GM12875 (cell line): ENCODE data around the gene LIPK.

Source experiments
- H3K4me3 ChIP-seq: one replicate; pipeline ENCODE4 v1.5.1; 2011; ENCODE audit warnings: low read depth, low read length, control low read depth
- TF ChIP-seq, protein P1 (sequence below): IDR thresholded peaks from 2 replicates; pipeline ENCODE4 v1.5.1; 2011; ENCODE audit warnings: low read depth, mild to moderate bottlenecking, control low read depth, inconsistent platforms, low read length, moderate library complexity, borderline replicate concordance; ENCODE audit not compliant: insufficient read depth

LIPK gene

DNA sequence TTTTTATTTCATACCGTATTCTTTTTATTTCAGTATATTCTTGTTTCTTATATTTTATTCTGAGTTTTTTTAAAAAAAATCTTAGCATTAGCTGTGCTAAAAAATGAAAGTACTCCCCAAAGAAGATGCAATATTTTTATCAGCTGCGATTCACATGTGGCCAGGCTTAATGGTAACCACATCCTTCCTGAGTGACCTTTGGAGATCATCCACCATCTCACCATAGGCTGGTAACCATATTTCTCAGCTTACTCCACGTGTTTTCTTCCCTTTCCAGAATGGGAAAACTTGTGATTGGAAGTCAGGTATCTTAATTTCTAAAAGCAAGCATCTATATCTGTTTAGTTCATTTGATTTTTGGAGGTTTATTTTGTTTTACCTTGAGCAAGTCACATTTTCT, 77.7 kb downstream of the LIPK start:
- no peak overlapping the region for H3K4me3 ChIP-seq
- TF ChIP-seq, protein P1, sequence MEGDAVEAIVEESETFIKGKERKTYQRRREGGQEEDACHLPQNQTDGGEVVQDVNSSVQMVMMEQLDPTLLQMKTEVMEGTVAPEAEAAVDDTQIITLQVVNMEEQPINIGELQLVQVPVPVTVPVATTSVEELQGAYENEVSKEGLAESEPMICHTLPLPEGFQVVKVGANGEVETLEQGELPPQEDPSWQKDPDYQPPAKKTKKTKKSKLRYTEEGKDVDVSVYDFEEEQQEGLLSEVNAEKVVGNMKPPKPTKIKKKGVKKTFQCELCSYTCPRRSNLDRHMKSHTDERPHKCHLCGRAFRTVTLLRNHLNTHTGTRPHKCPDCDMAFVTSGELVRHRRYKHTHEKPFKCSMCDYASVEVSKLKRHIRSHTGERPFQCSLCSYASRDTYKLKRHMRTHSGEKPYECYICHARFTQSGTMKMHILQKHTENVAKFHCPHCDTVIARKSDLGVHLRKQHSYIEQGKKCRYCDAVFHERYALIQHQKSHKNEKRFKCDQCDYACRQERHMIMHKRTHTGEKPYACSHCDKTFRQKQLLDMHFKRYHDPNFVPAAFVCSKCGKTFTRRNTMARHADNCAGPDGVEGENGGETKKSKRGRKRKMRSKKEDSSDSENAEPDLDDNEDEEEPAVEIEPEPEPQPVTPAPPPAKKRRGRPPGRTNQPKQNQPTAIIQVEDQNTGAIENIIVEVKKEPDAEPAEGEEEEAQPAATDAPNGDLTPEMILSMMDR = no peak

DNA sequence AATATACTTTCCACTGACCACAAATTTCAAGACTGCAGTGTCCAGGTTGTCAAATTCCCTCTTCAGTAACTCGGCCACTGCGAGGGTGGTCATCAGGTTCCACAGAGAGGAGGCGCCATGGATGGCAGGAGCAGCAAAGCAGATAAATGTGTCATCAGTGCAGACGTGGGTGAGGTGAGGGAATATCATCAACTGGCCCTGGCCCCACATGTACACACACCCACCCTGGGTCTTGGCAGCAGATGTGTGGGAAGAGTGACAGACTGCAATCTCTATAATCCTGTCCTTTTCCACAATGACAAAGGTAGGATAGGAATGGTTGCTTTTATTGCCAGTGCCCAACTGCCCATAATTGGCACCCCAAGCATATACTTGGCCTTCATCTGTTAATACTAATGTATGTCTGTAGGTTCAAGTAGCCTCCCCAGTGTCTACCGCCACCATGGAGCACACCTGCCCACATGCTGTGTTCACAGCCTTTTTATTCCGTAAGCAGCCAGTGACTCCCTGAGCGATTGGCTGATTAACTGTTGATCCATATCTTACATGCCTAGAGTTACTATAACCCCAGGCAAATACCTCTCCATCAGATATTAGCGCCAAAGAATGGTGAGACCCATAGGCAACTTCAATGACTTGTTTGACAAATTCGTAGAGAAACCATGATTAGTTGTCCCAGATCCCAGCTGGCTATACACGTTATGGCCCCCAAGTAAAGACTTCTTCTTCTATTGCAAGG, 80.2 kb downstream of the LIPK start:
- H3K4me3 ChIP-seq = no peak overlapping the region
- TF ChIP-seq, protein P1 = no peak

DNA sequence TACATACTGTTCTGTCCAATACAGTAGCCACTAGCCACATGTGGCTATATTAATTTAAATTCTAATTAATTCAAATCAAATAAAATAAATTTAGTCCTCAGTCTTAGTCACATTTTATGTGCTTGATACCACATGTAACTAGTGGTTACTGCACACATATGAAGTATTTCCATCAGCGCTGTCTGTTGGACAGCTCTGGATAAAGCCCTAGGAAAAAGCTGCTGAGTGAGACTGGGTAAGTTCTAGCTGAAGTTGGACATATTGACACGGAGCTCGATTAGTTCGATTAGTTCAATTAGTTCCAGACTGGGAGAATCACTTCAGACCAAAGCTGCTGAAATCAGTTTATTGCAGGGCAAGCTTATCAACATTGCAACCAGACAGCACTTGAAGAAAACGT, 81.4 kb downstream of the LIPK start:
- TF ChIP-seq, protein P1 = no peak
- no peak overlapping the region for H3K4me3 ChIP-seq

DNA sequence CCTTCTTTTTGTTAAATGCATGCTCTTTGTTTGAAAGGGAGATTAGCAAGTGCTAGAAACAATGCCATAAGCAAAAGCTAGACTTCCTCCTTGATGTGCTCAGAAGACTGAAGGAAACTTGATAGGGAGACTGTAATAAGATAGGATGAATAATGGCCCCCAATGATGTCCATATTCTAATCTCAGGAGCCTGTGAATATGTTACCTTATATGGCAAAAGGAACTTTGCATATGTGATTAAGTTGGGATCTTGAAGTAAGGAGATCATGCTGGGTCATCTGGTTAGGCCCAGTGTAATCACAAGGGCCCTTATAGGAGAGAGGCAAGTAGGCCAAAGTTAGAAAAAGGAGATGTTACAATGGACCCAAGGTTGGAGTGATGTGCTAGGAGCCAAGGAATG, 82.9 kb downstream of the LIPK start:
- TF ChIP-seq, protein P1 = no peak
- H3K4me3 ChIP-seq = no peak overlapping the region

DNA sequence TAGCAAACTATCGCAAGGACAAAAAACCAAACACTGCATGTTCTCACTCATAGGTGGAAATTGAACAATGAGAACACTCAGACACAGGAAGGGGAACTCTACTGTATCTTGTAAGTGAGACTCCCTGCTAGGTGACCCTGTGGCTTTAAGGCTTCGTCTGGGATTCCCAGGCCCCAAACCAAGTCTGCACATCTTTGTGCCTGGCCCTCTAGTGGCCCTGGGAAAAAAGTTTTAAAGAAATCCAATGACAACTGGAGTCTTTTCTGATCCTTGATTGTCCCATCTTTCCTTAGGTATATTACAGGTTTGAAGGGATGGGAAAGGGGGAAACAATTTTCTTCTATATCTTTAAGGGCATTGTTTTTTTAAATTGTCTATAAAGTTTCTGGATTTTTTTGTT, 85.9 kb downstream of the LIPK start:
- TF ChIP-seq, protein P1 = peak; percentile 41; the same call in 1 of the 2 replicates

DNA sequence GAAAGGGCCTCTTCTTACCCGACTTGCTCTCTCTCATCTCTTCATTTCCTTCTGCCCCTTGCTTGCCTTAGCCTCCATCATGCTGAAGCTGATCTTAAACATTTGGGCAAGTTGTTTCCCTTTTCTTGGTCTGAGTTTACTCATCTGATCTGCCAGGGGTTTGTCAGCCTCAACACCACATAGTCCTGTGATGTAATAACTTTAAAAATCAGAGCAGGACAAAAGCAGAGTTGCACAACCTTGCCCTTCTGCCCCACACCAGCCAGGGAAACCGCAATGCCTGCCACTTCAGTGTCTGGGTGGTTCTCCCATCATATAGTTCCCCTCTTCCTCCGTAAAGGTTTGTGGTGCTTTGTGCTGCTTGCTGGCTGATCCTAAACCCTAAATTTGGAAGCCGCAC, 86.6 kb downstream of the LIPK start:
- TF ChIP-seq, protein P1 = no peak
- no peak overlapping the region for H3K4me3 ChIP-seq

More for the DNA sequence above, 85.9 kb downstream of the LIPK start:
- no peak overlapping the region for H3K4me3 ChIP-seq

DNA sequence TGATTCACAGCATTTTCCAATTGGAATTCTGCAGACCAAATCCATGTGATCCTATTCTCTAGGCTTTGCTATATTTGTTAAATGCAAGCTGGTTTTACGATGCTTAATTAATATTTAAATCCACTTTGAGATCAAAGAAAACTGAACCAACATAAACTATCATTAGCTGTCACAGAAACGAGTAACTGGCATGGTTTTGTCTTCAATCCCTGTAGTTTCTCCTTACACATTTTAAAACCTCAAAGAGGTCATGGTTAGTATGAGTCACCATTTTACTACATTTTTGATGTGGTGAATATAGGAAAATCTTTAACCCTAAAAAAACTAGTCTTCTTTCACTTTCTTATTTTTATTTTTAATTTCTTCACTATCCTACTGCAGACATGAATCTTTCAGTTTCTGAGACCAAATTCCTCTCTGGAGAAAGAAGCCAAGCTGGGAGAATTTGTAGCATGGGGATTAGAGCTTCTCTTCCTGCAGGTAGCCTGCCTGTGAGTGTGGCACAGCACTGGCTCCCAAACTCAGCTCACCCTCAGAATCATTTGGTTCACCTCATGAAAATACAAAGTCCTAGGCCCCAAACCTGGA, 87.8 kb downstream of the LIPK start:
- H3K4me3 ChIP-seq = no peak overlapping the region
- TF ChIP-seq, protein P1 = no peak
